Hindlimb muscle (tissue), 1 donor: Measurements from ENCODE around the gene REM2. TPM values are rescaled to one million over a fixed set of nuclear protein-coding genes. Genes with fewer than 3 reads are reported as not detected.
"Not testable (repeated sequence)": the region's sequence is repeated elsewhere in the genome, so short reads cannot be mapped to it uniquely, and the experiment has no call there.

ENCODE experiments used
- DNase-seq: peaks from one replicate; pipeline ENCODE4 v3.0.0-alpha.2; 2013
- polyA plus RNA-seq: library from polyadenylated mRNA; unstranded; fragments of 120-200 nt; gene quantifications from one replicate; pipeline ENCODE4 v1.2.1, GENCODE V29; 2013; ENCODE audit not compliant: insufficient read length

REM2 gene
- polyA plus RNA-seq, 1 donor, result 0.23 TPM

- DNase-seq, result peak; percentile 94
Observed at GRCh38 chr14:22848351-22849164, 34.5 kb upstream of the REM2 start.

GRCh38 chr14:22849212-22849819 lies 33.7 kb upstream of the REM2 start:
- DNase-seq, result peak; percentile 85

GRCh38 chr14:22850944-22851764 lies 31.9 kb upstream of the REM2 start:
- DNase-seq, result peak; percentile 89

GRCh38 chr14:22852178-22852577 lies 30.8 kb upstream of the REM2 start:
- DNase-seq, result not testable (repeated sequence)

- no peak for DNase-seq
Observed at GRCh38 chr14:22852599-22852939, 30.5 kb upstream of the REM2 start.

- peak; percentile 89 for DNase-seq
Observed at GRCh38 chr14:22852940-22853767, 29.9 kb upstream of the REM2 start.

DNA sequence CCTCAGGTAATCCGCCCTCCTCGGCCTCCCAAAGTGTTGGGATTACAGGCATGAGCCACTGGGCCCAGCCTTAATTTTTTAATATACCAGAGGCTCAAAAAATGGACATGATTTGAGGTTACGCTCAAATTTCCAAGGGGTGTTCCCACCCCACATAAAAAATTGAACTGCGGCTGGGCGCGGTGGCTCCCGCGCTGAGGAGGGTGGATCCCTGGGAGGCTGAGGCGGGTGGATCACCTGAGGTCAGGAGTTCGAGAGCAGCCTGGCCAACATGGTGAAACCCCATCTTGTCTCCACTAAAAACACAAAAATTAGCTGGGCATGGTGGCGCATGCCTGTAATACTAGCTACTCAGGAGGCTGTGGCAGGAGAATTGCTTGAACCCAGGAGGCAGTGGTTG lies 28.7 kb upstream of the REM2 start:
- not testable (repeated sequence) for DNase-seq

GRCh38 chr14:22854963-22855724 lies 27.9 kb upstream of the REM2 start:
- no peak for DNase-seq

DNA sequence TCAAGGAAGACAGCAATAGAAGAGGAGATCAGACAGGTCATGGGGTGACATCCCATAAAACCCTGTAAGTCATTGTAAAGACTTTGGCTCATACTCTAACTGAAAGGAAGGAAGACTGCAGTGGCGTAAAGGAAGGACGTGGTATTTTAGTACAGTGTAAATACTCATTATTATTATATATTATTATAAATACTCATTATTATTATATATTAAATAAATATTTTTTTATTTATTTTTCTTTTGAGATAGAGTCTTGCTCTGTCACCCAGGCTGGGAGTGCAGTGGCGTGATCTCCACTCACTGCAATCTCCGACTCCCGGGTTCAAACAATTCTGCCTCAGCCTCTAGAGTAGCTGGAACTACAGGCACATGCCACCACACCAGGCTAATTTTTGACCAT lies 26.6 kb upstream of the REM2 start:
- DNase-seq, result no peak

DNA sequence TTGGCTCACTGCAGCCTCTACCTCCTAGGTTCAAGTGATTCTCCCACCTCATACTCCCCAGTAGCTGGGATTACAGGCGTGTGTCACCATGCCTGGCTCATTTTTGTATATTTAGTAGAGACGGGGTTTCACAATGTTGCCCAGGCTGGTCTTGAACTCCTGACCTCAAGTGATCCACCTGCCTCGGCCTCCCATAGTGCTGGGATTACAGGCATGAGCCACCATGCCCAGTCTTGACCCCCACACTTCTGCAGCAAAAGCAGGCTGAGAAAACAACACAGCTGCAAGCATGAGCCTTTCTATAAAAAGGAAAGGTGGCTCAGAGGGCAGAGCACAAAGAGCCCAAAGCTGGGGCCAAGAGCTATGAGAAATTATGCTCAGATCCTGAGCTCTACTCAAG lies 22.6 kb upstream of the REM2 start:
- DNase-seq, result not testable (repeated sequence)

GRCh38 chr14:22861651-22862050 lies 21.4 kb upstream of the REM2 start:
- no peak for DNase-seq

DNA sequence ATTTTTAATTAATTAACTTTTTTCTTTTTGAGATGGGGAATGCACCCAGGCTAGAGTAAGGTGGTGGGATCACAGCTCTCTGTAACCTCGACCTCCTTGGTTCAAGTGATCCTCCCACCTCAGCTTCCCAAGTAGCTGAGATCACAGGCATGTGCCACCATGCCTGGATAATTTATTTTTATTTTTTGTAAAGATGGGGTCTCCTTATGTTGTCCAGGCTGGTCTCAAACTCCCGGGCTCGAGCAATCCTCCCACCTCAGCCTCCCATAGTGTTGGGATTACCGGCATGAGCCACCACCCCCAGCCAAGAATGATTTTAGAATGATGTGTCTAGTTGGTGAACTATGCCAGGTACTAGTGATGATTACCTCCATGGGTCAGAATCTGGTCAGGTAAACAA lies 18.0 kb upstream of the REM2 start:
- no peak for DNase-seq

DNA sequence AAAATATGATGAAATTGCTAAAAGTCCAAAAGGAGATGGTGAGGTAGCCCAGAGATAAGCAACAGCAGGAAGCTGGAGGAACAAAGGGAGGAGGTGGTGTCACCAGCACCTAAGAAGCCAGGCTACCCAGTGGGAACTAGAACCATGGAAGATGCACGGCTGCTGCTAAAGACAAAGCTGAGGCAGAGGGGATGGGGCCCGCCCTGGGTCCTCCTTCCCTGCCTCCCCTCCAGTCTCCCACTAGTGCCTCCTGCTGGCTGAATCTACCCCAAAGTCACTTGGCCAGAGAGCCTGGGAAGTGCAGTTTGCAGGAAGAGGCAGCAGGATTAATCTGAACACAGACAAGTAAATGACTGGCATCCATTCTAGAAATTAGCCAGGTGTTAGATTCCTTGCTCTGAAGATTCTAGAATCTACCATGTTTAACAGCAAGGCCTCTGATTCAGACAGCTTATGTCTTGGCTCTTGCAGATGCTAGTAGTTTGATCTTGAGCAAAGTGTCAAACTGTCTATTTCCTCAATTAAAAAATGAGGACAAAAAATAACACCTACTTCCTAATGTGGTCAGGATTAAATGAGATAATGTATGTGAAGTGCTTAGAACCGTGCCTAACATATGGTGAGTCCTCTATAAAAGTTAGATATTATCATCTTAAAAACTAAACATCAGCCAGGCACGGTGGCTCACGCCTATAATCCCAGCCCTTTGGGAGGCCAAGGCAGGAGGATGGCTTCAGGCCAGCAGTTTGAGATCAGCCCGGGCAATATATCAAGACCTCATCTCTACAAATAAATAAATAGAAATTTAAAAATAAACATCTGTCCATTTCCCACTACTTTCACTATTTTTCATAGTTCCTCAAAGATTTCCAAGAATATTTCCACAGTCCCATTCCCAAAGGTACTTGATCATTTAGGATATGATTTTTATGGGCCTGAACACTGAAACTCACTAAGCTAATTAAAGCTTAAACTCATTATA lies 17.3 kb upstream of the REM2 start:
- DNase-seq, result no peak

GRCh38 chr14:22866874-22867273 lies 16.1 kb upstream of the REM2 start:
- DNase-seq, result no peak

- DNase-seq, result no peak
Observed at GRCh38 chr14:22870811-22871223, 12.2 kb upstream of the REM2 start.

- DNase-seq, result peak; percentile 92
Observed at GRCh38 chr14:22871224-22872032, 11.6 kb upstream of the REM2 start, which contains the start of gene LRP10. Gene LRP10 (plus strand): TSS chr14:22871740. CDS start chr14:22872304, 564 bp downstream.

- peak; percentile 84 for DNase-seq
Observed at GRCh38 chr14:22872033-22872832, 10.8 kb upstream of the REM2 start.

DNA sequence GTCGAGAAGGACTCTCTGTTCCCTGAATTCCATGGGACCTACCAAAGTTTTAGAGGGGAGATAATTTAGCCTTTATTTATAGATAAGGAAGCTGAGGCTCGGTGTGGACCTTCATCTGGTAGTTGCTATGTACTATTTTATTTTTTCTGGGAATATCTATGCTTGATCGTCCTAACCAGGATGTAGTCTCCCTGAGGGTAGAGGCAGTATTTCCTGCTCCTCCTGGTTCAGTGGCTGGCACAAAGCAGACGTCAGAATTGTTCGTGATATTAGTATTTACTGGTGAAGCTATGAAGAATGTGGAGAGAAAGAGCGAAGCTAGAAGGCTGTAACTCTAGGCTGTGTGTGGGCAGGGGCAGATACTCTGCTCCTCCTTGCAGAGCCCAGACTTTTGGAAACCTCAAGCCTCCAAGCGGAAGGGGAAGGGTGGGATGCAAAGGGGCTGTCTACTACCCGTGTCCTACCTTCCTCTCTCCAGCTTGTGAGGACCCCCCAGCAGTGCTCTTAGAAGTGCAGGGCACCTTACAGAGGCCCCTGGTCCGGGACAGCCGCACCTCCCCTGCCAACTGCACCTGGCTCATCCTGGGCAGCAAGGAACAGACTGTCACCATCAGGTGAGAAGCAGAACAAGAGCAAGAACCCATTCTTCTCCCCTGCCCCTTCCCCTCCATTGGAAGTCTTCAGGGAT lies 10.0 kb upstream of the REM2 start:
- no peak for DNase-seq
